Measurements from ENCODE around the gene C6.
"Not testable (repeated sequence)": the region's sequence is repeated elsewhere in the genome, so short reads cannot be mapped to it uniquely, and the experiment has no call there.

GRCh38 chr5:41183331-41183730 lies 30.0 kb downstream of the C6 start:
- not testable (repeated sequence) for TF ChIP-seq CTCF (IDR thresholded peaks at IDR 0.05 in 8 of 11, conservative IDR thresholded peaks at IDR 0.05 in 3 of 11); POLR2AphosphoS5 (IDR thresholded peaks at IDR 0.05); POLR2A (IDR thresholded peaks at IDR 0.05)
